ENCODE measurements around the gene RNF224. TPM values are rescaled to one million over a fixed set of nuclear protein-coding genes. Genes with fewer than 3 reads are reported as not detected.

RNF224 gene
- total and polyA plus RNA-seq, 4 donors: not detected

- Histone ChIP-seq H3K9me3 (ENCODE audit: control insufficient read depth in 4 of 4, low read length in 3 of 4) (no peaks in the 10 kb centered on the region), H3K27me3 (ENCODE audit: control insufficient read depth in 4 of 4, insufficient read depth in 4 of 4, low read length in 3 of 4) (no peaks in the 10 kb centered on the region), H3K36me3 (ENCODE audit: control insufficient read depth in 4 of 4, insufficient read depth in 3 of 4, low read depth in 1 of 4, low read length in 3 of 4) (peaks cover 5 to 13% (median 11%) of the 10 kb centered on the region in 4 donors), H3K9ac (ENCODE audit: low read depth in 1 of 2, low read length in 2 of 2) (no peak overlapping the region), H3K4me1 (ENCODE audit: control insufficient read depth in 4 of 4, insufficient read depth in 4 of 4, low read length in 3 of 4) (peaks cover 5 to 25% (median 16%) of the 10 kb centered on the region in 4 donors), H3K27ac (ENCODE audit: low read depth in 1 of 2, low read length in 2 of 2) (no peak overlapping the region), H3K4me3 (ENCODE audit: low read depth in 1 of 3, low read length in 3 of 3) (no peak overlapping the region)
- no peak for DNase-seq (ENCODE audit: low spot score)
- no peak for TF ChIP-seq HNF4G (IDR thresholded peaks at IDR 0.05)
- TF ChIP-seq, protein P1, sequence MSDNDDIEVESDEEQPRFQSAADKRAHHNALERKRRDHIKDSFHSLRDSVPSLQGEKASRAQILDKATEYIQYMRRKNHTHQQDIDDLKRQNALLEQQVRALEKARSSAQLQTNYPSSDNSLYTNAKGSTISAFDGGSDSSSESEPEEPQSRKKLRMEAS (IDR thresholded peaks at IDR 0.05): no peak
- 96% methylated on average over 22 of the region's 22 CpGs for WGBS
These were observed 36.8 kb downstream of the RNF224 start for GRCh38 chr9:137264067-137264466.

- Histone ChIP-seq H3K4me3 (ENCODE audit: low read depth in 1 of 3, low read length in 3 of 3) (no peak overlapping the region), H3K9ac (ENCODE audit: low read depth in 1 of 2, low read length in 2 of 2) (no peak overlapping the region), H3K36me3 (ENCODE audit: control insufficient read depth in 4 of 4, insufficient read depth in 3 of 4, low read depth in 1 of 4, low read length in 3 of 4) (peaks cover 5 to 13% (median 9%) of the 10 kb centered on the region in 4 donors), H3K4me1 (ENCODE audit: control insufficient read depth in 4 of 4, insufficient read depth in 4 of 4, low read length in 3 of 4) (peaks cover 11 to 33% (median 23%) of the 10 kb centered on the region in 4 donors), H3K27ac (ENCODE audit: low read depth in 1 of 2, low read length in 2 of 2) (no peak overlapping the region), H3K27me3 (ENCODE audit: control insufficient read depth in 4 of 4, insufficient read depth in 4 of 4, low read length in 3 of 4) (no peaks in the 10 kb centered on the region), H3K9me3 (ENCODE audit: control insufficient read depth in 4 of 4, low read length in 3 of 4) (no peaks in the 10 kb centered on the region)
- TF ChIP-seq FOXA1 (IDR thresholded peaks at IDR 0.05): no peak
- no peak for TF ChIP-seq GABPA (IDR thresholded peaks at IDR 0.05 in 1 of 2, conservative IDR thresholded peaks at IDR 0.05 in 1 of 2)
- TF ChIP-seq NR2F2 (IDR thresholded peaks at IDR 0.05): no peak
- TF ChIP-seq YY1 (IDR thresholded peaks at IDR 0.05): no peak
- TF ChIP-seq ZBTB33 (IDR thresholded peaks at IDR 0.05): no peak
- TF ChIP-seq, protein P1 (IDR thresholded peaks at IDR 0.05): no peak
- TF ChIP-seq SP1 (IDR thresholded peaks at IDR 0.05): no peak
- no peak for TF ChIP-seq TAF1 (conservative IDR thresholded peaks at IDR 0.05)
- TF ChIP-seq EGR1 (IDR thresholded peaks at IDR 0.05; ENCODE audit: low read depth in 2 of 2): no peak
- TF ChIP-seq ATF3 (IDR thresholded peaks at IDR 0.05): no peak
- no peak for TF ChIP-seq FOXA2 (IDR thresholded peaks at IDR 0.05)
- no peak for TF ChIP-seq JUND (IDR thresholded peaks at IDR 0.05)
- no peak for TF ChIP-seq RAD21 (IDR thresholded peaks at IDR 0.05)
- no peak for TF ChIP-seq HNF4A (conservative IDR thresholded peaks at IDR 0.05)
- TF ChIP-seq, protein P2, sequence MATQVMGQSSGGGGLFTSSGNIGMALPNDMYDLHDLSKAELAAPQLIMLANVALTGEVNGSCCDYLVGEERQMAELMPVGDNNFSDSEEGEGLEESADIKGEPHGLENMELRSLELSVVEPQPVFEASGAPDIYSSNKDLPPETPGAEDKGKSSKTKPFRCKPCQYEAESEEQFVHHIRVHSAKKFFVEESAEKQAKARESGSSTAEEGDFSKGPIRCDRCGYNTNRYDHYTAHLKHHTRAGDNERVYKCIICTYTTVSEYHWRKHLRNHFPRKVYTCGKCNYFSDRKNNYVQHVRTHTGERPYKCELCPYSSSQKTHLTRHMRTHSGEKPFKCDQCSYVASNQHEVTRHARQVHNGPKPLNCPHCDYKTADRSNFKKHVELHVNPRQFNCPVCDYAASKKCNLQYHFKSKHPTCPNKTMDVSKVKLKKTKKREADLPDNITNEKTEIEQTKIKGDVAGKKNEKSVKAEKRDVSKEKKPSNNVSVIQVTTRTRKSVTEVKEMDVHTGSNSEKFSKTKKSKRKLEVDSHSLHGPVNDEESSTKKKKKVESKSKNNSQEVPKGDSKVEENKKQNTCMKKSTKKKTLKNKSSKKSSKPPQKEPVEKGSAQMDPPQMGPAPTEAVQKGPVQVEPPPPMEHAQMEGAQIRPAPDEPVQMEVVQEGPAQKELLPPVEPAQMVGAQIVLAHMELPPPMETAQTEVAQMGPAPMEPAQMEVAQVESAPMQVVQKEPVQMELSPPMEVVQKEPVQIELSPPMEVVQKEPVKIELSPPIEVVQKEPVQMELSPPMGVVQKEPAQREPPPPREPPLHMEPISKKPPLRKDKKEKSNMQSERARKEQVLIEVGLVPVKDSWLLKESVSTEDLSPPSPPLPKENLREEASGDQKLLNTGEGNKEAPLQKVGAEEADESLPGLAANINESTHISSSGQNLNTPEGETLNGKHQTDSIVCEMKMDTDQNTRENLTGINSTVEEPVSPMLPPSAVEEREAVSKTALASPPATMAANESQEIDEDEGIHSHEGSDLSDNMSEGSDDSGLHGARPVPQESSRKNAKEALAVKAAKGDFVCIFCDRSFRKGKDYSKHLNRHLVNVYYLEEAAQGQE (IDR thresholded peaks at IDR 0.05): no peak
- TF ChIP-seq RXRA (IDR thresholded peaks at IDR 0.05): no peak
- TF ChIP-seq, protein P3, sequence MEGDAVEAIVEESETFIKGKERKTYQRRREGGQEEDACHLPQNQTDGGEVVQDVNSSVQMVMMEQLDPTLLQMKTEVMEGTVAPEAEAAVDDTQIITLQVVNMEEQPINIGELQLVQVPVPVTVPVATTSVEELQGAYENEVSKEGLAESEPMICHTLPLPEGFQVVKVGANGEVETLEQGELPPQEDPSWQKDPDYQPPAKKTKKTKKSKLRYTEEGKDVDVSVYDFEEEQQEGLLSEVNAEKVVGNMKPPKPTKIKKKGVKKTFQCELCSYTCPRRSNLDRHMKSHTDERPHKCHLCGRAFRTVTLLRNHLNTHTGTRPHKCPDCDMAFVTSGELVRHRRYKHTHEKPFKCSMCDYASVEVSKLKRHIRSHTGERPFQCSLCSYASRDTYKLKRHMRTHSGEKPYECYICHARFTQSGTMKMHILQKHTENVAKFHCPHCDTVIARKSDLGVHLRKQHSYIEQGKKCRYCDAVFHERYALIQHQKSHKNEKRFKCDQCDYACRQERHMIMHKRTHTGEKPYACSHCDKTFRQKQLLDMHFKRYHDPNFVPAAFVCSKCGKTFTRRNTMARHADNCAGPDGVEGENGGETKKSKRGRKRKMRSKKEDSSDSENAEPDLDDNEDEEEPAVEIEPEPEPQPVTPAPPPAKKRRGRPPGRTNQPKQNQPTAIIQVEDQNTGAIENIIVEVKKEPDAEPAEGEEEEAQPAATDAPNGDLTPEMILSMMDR (IDR thresholded peaks at IDR 0.05; ENCODE audit: low read depth, low read length, missing input control): no peak
- no peak for TF ChIP-seq HNF4G (IDR thresholded peaks at IDR 0.05)
- WGBS: 95% methylated on average over 29 of the region's 29 CpGs
- peak; percentile 13 for DNase-seq (ENCODE audit: low spot score)
These were observed 38.3 kb downstream of the RNF224 start for GRCh38 chr9:137265496-137266161.
